ENCODE results near the gene OTUD1.

- no peak for TF ChIP-seq EZH2phosphoT487 (IDR thresholded peaks at IDR 0.05; ENCODE audit: insufficient read depth, low read depth)
- no peak for TF ChIP-seq EZH2 (IDR thresholded peaks at IDR 0.05; ENCODE audit: insufficient read depth, poor library complexity, severe bottlenecking)
Observed at GRCh38 chr10:23481363-23481961, 42.6 kb downstream of the OTUD1 start.

Data from GM23248 (cell line).